HG02884 (cell line): ENCODE data around the gene PLXDC2.

ENCODE experiments used
- ATAC-seq: cut with Tn5 transposase; IDR thresholded peaks from one replicate; pipeline ENCODE4 v1.9.1; 2021; ENCODE audit warnings: mild to moderate bottlenecking, moderate library complexity; ENCODE audit not compliant: unreplicated experiment

Gene PLXDC2

GRCh38 chr10:19904202-19904661, 88.0 kb downstream of the PLXDC2 start:
- ATAC-seq: no peak

GRCh38 chr10:19906108-19906791, 90.0 kb downstream of the PLXDC2 start:
- ATAC-seq: no peak

- ATAC-seq: no peak
Observed at GRCh38 chr10:19908991-19909696, 92.9 kb downstream of the PLXDC2 start.

GRCh38 chr10:19911886-19912285, 95.7 kb downstream of the PLXDC2 start:
- ATAC-seq: no peak

- ATAC-seq: no peak
Observed at GRCh38 chr10:19913987-19914386, 97.8 kb downstream of the PLXDC2 start.

GRCh38 chr10:19915125-19915524, 98.9 kb downstream of the PLXDC2 start:
- ATAC-seq: no peak

- no peak for ATAC-seq
Observed at GRCh38 chr10:19915816-19916215, 99.6 kb downstream of the PLXDC2 start.

- no peak for ATAC-seq
Observed at GRCh38 chr10:19917751-19918478, 101.7 kb downstream of the PLXDC2 start.

GRCh38 chr10:19918794-19919193, 102.6 kb downstream of the PLXDC2 start:
- ATAC-seq: no peak

GRCh38 chr10:19919671-19920070, 103.4 kb downstream of the PLXDC2 start:
- no peak for ATAC-seq

- ATAC-seq: no peak
Observed at GRCh38 chr10:19920075-19920726, 104.0 kb downstream of the PLXDC2 start.

- no peak for ATAC-seq
Observed at GRCh38 chr10:19921300-19922140, 105.3 kb downstream of the PLXDC2 start.

GRCh38 chr10:19922236-19922963, 106.2 kb downstream of the PLXDC2 start:
- ATAC-seq: no peak

GRCh38 chr10:19925064-19925463, 108.8 kb downstream of the PLXDC2 start:
- ATAC-seq: no peak

- ATAC-seq: no peak
Observed at GRCh38 chr10:19928936-19929335, 112.7 kb downstream of the PLXDC2 start.

GRCh38 chr10:19929506-19930140, 113.4 kb downstream of the PLXDC2 start:
- no peak for ATAC-seq

- ATAC-seq: no peak
Observed at GRCh38 chr10:19930936-19931893, 115.0 kb downstream of the PLXDC2 start.
